ENCODE results near the gene MYO9A.

DNA sequence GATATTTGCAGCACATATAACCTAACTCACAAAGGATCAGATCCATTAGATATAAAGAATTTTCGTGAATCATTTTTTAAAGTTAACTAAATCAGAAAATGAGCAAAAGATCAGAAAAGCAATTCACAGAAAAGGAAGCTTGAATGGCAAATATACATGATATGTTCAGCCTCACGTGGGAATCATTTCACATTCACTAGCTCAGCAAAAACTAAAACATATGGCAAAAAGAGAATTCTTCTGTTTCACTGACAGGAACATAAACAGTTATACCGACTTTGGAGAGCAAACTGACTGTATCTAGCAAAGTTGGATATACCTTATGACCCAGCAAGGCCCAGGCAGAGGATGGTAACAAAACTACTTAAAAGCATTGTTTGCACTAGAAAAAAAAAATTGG is 341.6 kb downstream of the MYO9A start:
- TF ChIP-seq GABPA (IDR thresholded peaks at IDR 0.05; ENCODE audit: low read depth), result no peak
- TF ChIP-seq, protein P1, sequence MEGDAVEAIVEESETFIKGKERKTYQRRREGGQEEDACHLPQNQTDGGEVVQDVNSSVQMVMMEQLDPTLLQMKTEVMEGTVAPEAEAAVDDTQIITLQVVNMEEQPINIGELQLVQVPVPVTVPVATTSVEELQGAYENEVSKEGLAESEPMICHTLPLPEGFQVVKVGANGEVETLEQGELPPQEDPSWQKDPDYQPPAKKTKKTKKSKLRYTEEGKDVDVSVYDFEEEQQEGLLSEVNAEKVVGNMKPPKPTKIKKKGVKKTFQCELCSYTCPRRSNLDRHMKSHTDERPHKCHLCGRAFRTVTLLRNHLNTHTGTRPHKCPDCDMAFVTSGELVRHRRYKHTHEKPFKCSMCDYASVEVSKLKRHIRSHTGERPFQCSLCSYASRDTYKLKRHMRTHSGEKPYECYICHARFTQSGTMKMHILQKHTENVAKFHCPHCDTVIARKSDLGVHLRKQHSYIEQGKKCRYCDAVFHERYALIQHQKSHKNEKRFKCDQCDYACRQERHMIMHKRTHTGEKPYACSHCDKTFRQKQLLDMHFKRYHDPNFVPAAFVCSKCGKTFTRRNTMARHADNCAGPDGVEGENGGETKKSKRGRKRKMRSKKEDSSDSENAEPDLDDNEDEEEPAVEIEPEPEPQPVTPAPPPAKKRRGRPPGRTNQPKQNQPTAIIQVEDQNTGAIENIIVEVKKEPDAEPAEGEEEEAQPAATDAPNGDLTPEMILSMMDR (IDR thresholded peaks at IDR 0.05; ENCODE audit: insufficient read depth, low read length), result no peak
